ENCODE data around the gene ATP7A.

GRCh38 chrX:77952173-77952572, 41.7 kb downstream of the ATP7A start:
- TF ChIP-seq POLR2A (IDR thresholded peaks at IDR 0.05; ENCODE audit: low read depth, low read length) = no peak
- TF ChIP-seq TAF1 (IDR thresholded peaks at IDR 0.05; ENCODE audit: low read depth, low read length) = no peak
- TF ChIP-seq POLR2AphosphoS5 (IDR thresholded peaks at IDR 0.05; ENCODE audit: low read depth, low read length) = no peak
- no peak for TF ChIP-seq SPI1 (IDR thresholded peaks at IDR 0.05; ENCODE audit: low read depth, low read length)

Measured in GM12891 (cell line).